Stimulated activated CD4-positive, alpha-beta T cell treated with anti-CD3 and anti-CD28 coated beads, Interleukin-12 subunit alpha, Interleukin-12 subunit beta, amount 100 ng/mL, for 4 hours (primary cell): ENCODE data around the gene NRG4.
A peak's percentile ranks its signal among the peaks of the same experiment; 100 is the strongest.
"Not testable (repeated sequence)": the region's sequence is repeated elsewhere in the genome, so short reads cannot be mapped to it uniquely, and the experiment has no call there.

Experiments
- DNase-seq: peaks from one replicate; pipeline ENCODE4 v3.0.0-alpha.2; 2020

The NRG4 gene, protein sequence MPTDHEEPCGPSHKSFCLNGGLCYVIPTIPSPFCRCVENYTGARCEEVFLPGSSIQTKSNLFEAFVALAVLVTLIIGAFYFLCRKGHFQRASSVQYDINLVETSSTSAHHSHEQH

DNA sequence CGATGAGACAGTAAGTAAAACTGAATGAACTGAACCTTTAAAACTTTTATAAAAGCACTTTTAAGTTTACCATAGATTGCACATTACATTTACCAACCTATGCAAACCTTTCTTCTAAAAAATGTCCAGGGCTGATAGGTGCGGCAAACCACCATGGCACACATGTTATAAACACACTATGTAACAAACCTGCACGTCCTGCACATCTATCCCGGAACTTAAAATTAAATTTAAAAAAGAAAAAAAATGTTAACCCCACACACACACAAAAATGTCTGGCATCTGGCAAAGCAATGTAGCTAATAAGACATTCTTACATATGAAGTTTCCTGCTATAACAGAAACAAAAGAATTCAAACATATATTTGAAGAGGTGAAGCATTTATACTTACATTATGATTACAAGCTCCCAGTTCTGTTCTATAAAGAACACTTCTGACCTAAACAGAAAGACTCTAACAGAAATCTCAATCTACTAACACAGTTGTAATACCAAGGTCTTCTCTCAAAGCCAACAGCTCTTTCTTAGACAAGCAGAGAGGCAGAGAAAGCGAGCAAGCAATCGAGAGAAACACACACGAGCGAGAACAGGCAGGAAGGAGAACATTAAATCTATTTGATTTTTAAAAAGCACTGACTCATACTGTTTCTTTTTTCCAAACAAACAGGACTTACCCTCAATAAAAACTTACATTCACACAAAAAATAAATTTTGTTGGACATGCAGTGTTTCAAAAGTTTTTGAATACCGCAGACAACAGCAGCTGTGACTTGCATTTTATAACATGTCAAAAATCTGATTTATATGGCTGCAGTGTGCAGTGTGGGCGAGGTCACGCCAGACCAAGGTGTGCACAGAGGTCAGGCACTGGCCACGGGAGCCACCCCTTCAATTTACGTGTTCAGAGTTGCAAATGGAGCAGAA lies at the start of gene NRG4:
Gene NRG4 (minus strand): TSS at position 798 of the 925 bp plus-strand sequence. CDS start 1,194 bp downstream, outside the sequence.
- no peak for DNase-seq

DNA sequence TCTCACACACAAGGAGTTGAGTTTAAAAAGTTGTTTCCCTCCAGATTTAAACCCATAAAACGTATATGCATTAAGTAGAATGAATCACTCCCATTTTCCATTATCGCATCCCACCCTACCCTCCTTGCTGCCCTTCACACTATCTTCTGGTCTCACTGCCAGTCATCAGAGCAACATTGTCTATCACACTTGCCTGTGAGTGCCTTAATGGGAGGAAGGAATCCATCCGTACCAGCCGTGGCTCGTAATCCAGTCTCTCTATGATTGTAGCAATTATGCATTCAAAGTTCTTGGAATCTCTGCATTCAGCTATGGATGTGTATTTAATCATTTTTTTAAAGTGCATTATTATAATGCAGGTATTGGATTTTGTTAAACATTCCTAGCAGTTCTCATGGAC lies 49.5 kb upstream of the NRG4 start:
- DNase-seq, result no peak

- peak; percentile 8 for DNase-seq
These were observed 48.1 kb upstream of the NRG4 start for GRCh38 chr15:76060118-76060989.

- peak; percentile 27 for DNase-seq
These were observed 47.3 kb upstream of the NRG4 start, which contains the start of gene TMEM266 for GRCh38 chr15:76059320-76060117. Gene TMEM266, plus strand, starts transcription at chr15:76059985. Its CDS starts 74,279 bp downstream, at chr15:76134264.

DNA sequence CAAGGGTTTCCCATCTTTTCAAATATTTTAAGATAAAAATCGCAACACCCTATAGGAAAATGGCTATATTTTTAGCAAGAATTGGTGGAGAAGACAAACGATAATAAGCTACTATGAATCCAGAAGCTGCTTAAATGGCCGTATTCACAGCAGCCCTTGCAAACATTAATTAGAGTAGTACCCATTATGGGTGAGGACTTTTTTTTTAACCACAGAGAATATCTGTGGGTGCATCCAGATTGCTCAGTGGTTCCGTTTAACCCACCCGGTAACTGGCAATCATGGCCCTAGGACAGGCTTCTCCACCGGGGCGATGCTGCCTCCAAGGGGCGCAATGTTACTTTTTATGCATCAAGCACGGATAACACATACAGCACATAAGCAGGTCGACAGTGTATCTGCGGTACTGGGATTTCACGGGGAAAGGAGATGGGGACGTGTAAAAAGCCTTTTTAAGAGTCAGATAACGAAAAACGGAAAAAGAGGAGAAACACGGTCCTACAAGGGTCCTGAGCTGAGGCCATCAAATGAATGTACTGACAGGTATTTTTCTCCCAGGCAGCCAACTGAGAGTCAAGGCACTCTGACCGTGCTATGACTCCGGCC lies 46.6 kb upstream of the NRG4 start:
- DNase-seq, result peak; percentile 7

- DNase-seq, result peak; percentile 11
These were observed 45.2 kb upstream of the NRG4 start for GRCh38 chr15:76057332-76058000.

DNA sequence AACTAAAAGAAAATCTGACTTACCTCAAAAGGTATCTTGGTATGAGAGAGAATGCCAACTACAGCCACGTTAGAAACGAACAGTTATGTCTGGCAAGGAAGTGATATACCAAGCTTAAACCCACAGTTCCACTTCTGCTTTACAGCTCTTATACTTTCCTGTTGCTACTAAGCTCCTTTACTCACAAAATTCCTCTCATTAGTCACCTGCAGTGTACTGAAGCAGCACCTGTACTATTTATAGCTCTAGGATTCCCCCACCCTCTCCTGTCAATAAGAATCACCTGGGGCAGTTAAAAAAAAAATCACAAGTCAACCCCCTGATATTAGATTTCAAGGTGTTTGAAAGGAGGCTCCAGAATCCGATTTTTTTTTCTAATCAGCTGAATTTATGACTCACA lies 44.7 kb upstream of the NRG4 start:
- no peak for DNase-seq

- not testable (repeated sequence) for DNase-seq
These were observed 42.0 kb upstream of the NRG4 start for GRCh38 chr15:76054201-76054600.

- DNase-seq, result no peak
These were observed 26.3 kb upstream of the NRG4 start for GRCh38 chr15:76038512-76038911.

GRCh38 chr15:76035593-76035992 lies 23.4 kb upstream of the NRG4 start:
- DNase-seq, result no peak

GRCh38 chr15:76034111-76034510 lies 21.9 kb upstream of the NRG4 start:
- no peak for DNase-seq

DNA sequence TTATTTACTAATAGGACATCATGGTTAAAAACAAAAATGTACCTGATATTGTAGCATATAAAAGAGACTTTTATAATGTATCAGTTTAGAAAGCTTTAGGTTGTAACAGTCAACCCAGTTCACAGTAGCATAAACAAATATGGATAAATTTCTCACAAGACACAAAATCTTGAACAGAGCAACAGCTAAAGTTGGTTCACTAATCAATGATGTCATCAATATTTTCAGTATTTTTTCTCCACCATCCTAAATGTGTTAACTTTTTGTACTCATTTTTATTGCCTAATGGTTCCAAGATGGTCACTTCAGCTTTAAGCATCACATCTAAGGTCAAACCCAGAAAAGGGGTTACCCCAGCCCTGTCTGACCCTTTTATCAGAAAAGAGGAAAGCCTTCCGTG lies 21.2 kb upstream of the NRG4 start:
- DNase-seq, result no peak

DNA sequence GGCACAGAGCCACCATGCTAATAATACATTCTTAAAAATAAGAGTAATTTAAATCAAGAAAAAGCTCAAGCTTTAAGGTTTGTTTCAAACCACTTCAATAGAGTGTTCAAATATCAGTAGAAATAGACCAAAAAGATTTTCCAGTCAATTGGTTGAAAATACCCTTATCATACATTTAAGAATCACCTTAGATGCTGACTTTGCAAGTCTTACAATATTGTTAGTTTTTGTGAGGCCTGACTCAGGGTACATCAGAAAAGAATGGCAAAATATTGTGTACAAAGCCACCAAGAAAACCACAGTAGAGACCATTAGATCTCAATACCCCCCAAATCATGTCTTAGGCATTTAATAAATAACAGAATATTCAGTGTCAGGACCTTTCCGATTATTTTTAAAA lies 19.8 kb upstream of the NRG4 start:
- DNase-seq, result no peak

- no peak for DNase-seq
These were observed 12.0 kb upstream of the NRG4 start for GRCh38 chr15:76024021-76024768.

DNA sequence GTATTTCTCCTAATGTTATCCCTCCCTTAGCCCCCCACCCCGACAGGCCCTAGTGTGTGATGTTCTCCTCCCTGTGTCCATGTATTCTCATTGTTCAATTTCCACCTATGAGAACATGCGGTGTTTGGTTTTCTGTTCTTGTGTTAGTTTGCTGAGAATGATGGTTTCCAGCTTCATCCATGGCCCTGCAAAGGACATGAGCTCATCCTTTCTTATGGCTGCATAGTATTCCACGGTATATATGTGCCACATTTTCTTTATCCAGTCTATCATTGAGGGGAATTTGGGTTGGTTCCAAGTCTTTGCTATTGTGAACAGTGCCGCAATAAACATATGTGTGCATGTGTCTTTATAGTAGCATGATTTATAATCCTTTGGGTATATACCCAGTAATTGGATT lies 1.2 kb upstream of the NRG4 start:
- not testable (repeated sequence) for DNase-seq

DNA sequence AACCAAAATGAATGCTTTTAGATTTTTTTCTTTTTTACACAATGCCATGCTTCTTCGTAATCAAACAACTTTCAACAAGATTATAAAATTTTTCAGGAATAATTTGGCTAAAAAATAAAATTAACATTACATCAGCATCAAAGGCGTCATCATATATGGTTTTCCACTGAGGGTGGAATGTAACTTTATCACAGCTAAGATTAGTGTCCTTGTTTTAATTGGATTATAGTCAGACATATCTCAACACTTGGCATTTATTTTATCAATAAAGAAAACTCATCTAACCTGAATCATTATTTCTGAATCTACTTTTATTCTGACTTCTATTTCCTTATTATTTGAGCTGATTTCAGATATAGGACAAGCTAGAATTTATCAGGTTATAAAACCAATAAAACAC lies 1.6 kb downstream of the NRG4 start:
- DNase-seq, result no peak

DNA sequence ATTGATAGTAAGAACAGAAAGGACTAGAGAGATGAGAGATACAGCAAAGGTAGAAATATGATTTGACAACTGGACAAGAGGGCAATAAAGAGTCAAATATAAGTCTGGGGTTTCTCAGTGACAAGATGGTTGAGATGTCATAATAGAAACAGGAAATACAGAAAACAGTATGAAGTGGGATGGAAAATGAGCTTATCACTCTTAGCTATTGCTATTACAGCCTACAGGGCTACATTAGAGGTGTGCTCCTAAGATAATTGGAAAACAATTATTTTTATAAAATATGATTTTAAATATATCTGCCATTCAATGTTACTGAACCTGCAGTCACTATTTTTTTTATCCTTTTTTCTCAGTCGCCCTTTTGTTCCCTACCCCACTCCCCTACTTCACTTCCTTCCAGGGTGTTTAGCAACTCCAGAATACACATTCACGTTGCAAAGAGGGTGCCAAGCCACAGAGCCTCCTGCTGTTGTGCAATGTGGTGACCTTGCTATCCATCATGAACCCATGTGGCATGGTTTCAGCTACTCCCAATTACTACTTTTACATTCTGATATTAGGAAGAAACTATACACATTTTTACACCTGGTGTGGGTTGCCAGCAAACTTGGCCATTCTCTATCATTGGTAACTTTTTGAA lies 6.0 kb downstream of the NRG4 start:
- DNase-seq, result no peak

DNA sequence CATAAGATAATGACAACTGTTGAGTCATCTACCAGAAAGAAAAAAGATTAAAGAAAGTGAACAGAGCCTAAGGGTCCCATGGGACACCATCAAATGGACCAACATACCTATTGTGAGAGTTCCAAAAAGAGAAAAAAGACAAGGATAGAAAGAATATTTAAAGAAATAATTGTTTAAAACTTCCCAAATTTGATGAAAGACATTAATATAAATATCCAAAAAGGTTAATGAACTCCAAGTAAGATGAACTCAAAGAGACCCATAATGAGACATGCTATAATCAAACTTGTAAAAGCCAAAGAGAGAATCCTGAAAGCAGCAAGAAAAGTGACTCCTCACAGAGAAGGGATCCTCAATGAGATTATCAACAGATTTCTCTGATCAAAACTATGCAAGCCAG lies 8.9 kb downstream of the NRG4 start:
- no peak for DNase-seq

GRCh38 chr15:75995611-75996010 lies 16.6 kb downstream of the NRG4 start:
- DNase-seq, result no peak

GRCh38 chr15:75994220-75994619 lies 18.0 kb downstream of the NRG4 start:
- no peak for DNase-seq
